GM18499 (cell line): ENCODE results near the gene NUDT19.

ENCODE experiments used
- ATAC-seq: cut with Tn5 transposase; IDR thresholded peaks from one replicate; pipeline ENCODE4 v1.9.1; 2021; ENCODE audit warnings: moderate number of reproducible peaks; ENCODE audit not compliant: insufficient read depth, unreplicated experiment

The NUDT19 gene

GRCh38 chr19:32757189-32757588, 65.6 kb downstream of the NUDT19 start:
- no peak for ATAC-seq
